Right cardiac atrium (tissue), 5 donors: ENCODE measurements around the gene TLR6. TPM values are rescaled to one million over a fixed set of nuclear protein-coding genes. Genes with fewer than 3 reads are reported as not detected.
A peak's percentile ranks its signal among the peaks of the same experiment; 100 is the strongest.

Experiments used
- ATAC-seq, 2 donors: fragments of 200-7000 bp; cut with Tn5 transposase; one replicate each; pipeline versions ENCODE4 v1.8.0 to v1.9.1; 2020; ENCODE audit warnings: moderate library complexity in 2 of 2, mild to moderate bottlenecking in 1 of 2
- DNase-seq, 3 donors: peaks; one replicate each; pipeline ENCODE4 v3.0.0-alpha.2; 2020
- H3K27ac ChIP-seq: one replicate; pipeline ENCODE4 v1.5.1; 2013; ENCODE audit warnings: mild to moderate bottlenecking, low read length, control low read depth, moderate library complexity
- H3K27me3 ChIP-seq: one replicate; pipeline ENCODE4 v1.6.1; 2013; ENCODE audit not compliant: control insufficient read depth, insufficient read depth
- H3K4me1 ChIP-seq: one replicate; pipeline ENCODE4 v1.6.1; 2013; ENCODE audit warnings: low read length; ENCODE audit not compliant: control insufficient read depth, insufficient read depth
- H3K4me3 ChIP-seq: one replicate; pipeline ENCODE4 v1.5.1; 2013; ENCODE audit warnings: low read length, control low read depth
- H3K9me3 ChIP-seq: one replicate; pipeline ENCODE4 v1.6.1; 2013; ENCODE audit warnings: low read length; ENCODE audit not compliant: control insufficient read depth
- WGBS: extraction: QIAGEN DNeasy Blood & Tissue Kit; methylation state at CpG from one replicate; pipeline ENCODE4 v1.1.7; 2013; 5-methylcytosine and 5-hydroxymethylcytosine counted together
- intact Hi-C, 4 donors: fragments of 100-400 bp; cut with DNase I; formaldehyde crosslinking; loops; one replicate each; pipeline versions ENCODE4 v1.11.0 to v1.14.0; 2022 to 2023
- long read RNA-seq, 4 donors: library from polyadenylated mRNA; unstranded; transcript quantifications; one replicate each; pipeline ENCODE4 v2.0.0, GENCODE V29; 2020 to 2021
- polyA plus RNA-seq: library from polyadenylated mRNA; stranded (reverse); fragments of 200-250 nt; gene quantifications from one replicate; pipeline ENCODE4 v1.2.3, GENCODE V29; 2013
- total RNA-seq, 4 donors: library from RNA; stranded (reverse); fragmentation: NEBNext Ultra II Directional; extraction: Animal tissue kit (Norgen Biotek cat#: 25700); gene quantifications; one replicate each; pipeline ENCODE4 v1.2.1, GENCODE V29; 2021
- donor health status: healthy with polysubstance abuse.
- donor health status: DM: no; HTN: yes; CAD: no.
- donor health status: DM: no; HTN: no; CAD: no.
- donor health status: DM: no; HTN: yes; CAD: no; lungs with severe emphysema.
- donor health status: DM: yes; HTN: yes; CAD: no.

The TLR6 gene
- 1 to 10 TPM; 1.6 to 3.3 (median 2.5) TPM for total RNA-seq
- polyA plus RNA-seq, result 0.20 TPM
- long read RNA-seq, donor 1, result 0 reads
- long read RNA-seq, donor 2, result 0 reads
- long read RNA-seq, donor 3, partial matches to known transcripts, result 0 of 1 reads
- long read RNA-seq, donor 3, other reads (novel, unspliced or antisense), result 1 of 1 reads
- long read RNA-seq, donor 4, result 0 reads

GRCh38 chr4:38856524-38857337, at the start of gene TLR6:
Gene TLR6, minus strand, starts transcription at chr4:38856817. Its CDS starts 27,344 bp downstream, at chr4:38829473.
- intact Hi-C loops, result no loop called here
- Histone ChIP-seq H3K4me1 (no peaks in the 10 kb centered on the region), H3K27me3 (no peaks in the 10 kb centered on the region), H3K9me3 (no peaks in the 10 kb centered on the region), H3K4me3 (peak within 1 kb of the TSS; percentile 37), H3K27ac (peak within 1 kb of the TSS; percentile 67)
- no peak for DNase-seq
- 22% methylated on average over 8 of the region's 8 CpGs for WGBS
- ATAC-seq, result peak; percentile 53 to 56

GRCh38 chr4:38905652-38906385, 49.2 kb upstream of the TLR6 start:
- DNase-seq (no peak), ATAC-seq (peak; percentile 56 to 67)
- no peaks in the 10 kb centered on the region for H3K27me3 ChIP-seq
- H3K9me3 ChIP-seq, result no peaks in the 10 kb centered on the region
- WGBS, result 34% methylated on average over 10 of the region's 10 CpGs
- intact Hi-C loops, result loop anchor here in 1 of 4 donors (5.0 kb wide), 1 partner anchor 231 kb away; no protein-coding TSS in a partner anchor
- no peaks in the 10 kb centered on the region for H3K4me1 ChIP-seq
- no peak overlapping the region for H3K4me3 ChIP-seq
- H3K27ac ChIP-seq, result no peak overlapping the region

GRCh38 chr4:38904682-38905081, 48.1 kb upstream of the TLR6 start:
- no peak overlapping the region for H3K27ac ChIP-seq

GRCh38 chr4:38904090-38904666, 47.6 kb upstream of the TLR6 start:
- Histone ChIP-seq H3K4me1 (no peaks in the 10 kb centered on the region), H3K27me3 (no peaks in the 10 kb centered on the region), H3K9me3 (no peaks in the 10 kb centered on the region), H3K27ac (no peak overlapping the region), H3K4me3 (no peak overlapping the region)
- no peak for DNase-seq
- 71% methylated on average over 10 of the region's 10 CpGs for WGBS
- intact Hi-C loops, result loop anchor here in 2 of 4 donors (5.0 kb wide), 1 partner anchor 228 kb away; no protein-coding TSS in a partner anchor
- ATAC-seq, result no peak

More at GRCh38 chr4:38904682-38905081, 48.1 kb upstream of the TLR6 start:
- Histone ChIP-seq H3K9me3 (no peaks in the 10 kb centered on the region), H3K27me3 (no peaks in the 10 kb centered on the region), H3K4me3 (no peak overlapping the region), H3K4me1 (no peaks in the 10 kb centered on the region)
- ATAC-seq (no peak), DNase-seq (no peak)
- 96% methylated on average over 3 of the region's 3 CpGs for WGBS
- intact Hi-C loops, result loop anchor here in 3 of 4 donors (5.0 kb wide), 2 partner anchors 228 to 233 kb away; no protein-coding TSS in a partner anchor

GRCh38 chr4:38902695-38903094, 46.1 kb upstream of the TLR6 start:
- Histone ChIP-seq H3K4me1 (no peaks in the 10 kb centered on the region), H3K27ac (no peak overlapping the region), H3K4me3 (no peak overlapping the region), H3K9me3 (no peaks in the 10 kb centered on the region), H3K27me3 (no peaks in the 10 kb centered on the region)
- intact Hi-C loops, result loop anchor here in 2 of 4 donors (5.0 kb wide), 1 partner anchor 230 kb away; no protein-coding TSS in a partner anchor
- ATAC-seq (peak; percentile 32 to 34), DNase-seq (no peak)

GRCh38 chr4:38902221-38902620, 45.6 kb upstream of the TLR6 start:
- Histone ChIP-seq H3K4me1 (no peaks in the 10 kb centered on the region), H3K4me3 (no peak overlapping the region), H3K27me3 (no peaks in the 10 kb centered on the region), H3K27ac (no peak overlapping the region), H3K9me3 (no peaks in the 10 kb centered on the region)
- no peak for ATAC-seq
- WGBS, result 91% methylated on average over 5 of the region's 5 CpGs
- intact Hi-C loops, result loop anchor here in 2 of 4 donors (5.0 kb wide), 1 partner anchor 230 kb away; no protein-coding TSS in a partner anchor
- DNase-seq, result no peak

- DNase-seq (no peak), ATAC-seq (no peak)
- no peaks in the 10 kb centered on the region for H3K9me3 ChIP-seq
- H3K4me3 ChIP-seq, result no peak overlapping the region
- intact Hi-C loops, result loop anchor here in 1 of 4 donors (10.0 kb wide), 1 partner anchor 237 kb away; no protein-coding TSS in a partner anchor
- no peaks in the 10 kb centered on the region for H3K4me1 ChIP-seq
- no peaks in the 10 kb centered on the region for H3K27me3 ChIP-seq
- no peak overlapping the region for H3K27ac ChIP-seq
- WGBS, result 96% methylated on average over 7 of the region's 7 CpGs
Measured at GRCh38 chr4:38898245-38898644, 41.6 kb upstream of the TLR6 start.

- 57% methylated on average over 1 of the region's 1 CpG for WGBS
- ATAC-seq (no peak), DNase-seq (no peak)
- intact Hi-C loops, result loop anchor here in 1 of 4 donors (10.0 kb wide), 1 partner anchor 238 kb away; no protein-coding TSS in a partner anchor
- no peaks in the 10 kb centered on the region for H3K9me3 ChIP-seq
- no peak overlapping the region for H3K4me3 ChIP-seq
- H3K4me1 ChIP-seq, result no peaks in the 10 kb centered on the region
- H3K27ac ChIP-seq, result no peak overlapping the region
- H3K27me3 ChIP-seq, result no peaks in the 10 kb centered on the region
Measured at GRCh38 chr4:38896940-38897339, 40.3 kb upstream of the TLR6 start.

- Histone ChIP-seq H3K27me3 (no peaks in the 10 kb centered on the region), H3K9me3 (no peaks in the 10 kb centered on the region), H3K27ac (no peak overlapping the region), H3K4me3 (no peak overlapping the region), H3K4me1 (no peaks in the 10 kb centered on the region)
- no peak for DNase-seq
- WGBS, result 89% methylated on average over 7 of the region's 7 CpGs
- intact Hi-C loops, result loop anchor here in 1 of 4 donors (10.0 kb wide), 1 partner anchor 240 kb away; no protein-coding TSS in a partner anchor
- no peak for ATAC-seq
Measured at GRCh38 chr4:38894322-38894982, 37.8 kb upstream of the TLR6 start.
